GM08714 (cell line): ENCODE data around the gene KCTD15.

Experiments
- H3K4me3 ChIP-seq: fragments of 200-500 bp; sonication (Bioruptor generic); 2 replicates; pipeline ENCODE4 v1.5.1; 2014; ENCODE audit warnings: mild to moderate bottlenecking, low read length, inconsistent platforms
- ZNF274 ChIP-seq: IDR thresholded peaks from 2 replicates; pipeline ENCODE4 v1.6.1; 2012; ENCODE audit warnings: mild to moderate bottlenecking, low read depth, low read length

The KCTD15 gene, protein sequence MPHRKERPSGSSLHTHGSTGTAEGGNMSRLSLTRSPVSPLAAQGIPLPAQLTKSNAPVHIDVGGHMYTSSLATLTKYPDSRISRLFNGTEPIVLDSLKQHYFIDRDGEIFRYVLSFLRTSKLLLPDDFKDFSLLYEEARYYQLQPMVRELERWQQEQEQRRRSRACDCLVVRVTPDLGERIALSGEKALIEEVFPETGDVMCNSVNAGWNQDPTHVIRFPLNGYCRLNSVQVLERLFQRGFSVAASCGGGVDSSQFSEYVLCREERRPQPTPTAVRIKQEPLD

DNA sequence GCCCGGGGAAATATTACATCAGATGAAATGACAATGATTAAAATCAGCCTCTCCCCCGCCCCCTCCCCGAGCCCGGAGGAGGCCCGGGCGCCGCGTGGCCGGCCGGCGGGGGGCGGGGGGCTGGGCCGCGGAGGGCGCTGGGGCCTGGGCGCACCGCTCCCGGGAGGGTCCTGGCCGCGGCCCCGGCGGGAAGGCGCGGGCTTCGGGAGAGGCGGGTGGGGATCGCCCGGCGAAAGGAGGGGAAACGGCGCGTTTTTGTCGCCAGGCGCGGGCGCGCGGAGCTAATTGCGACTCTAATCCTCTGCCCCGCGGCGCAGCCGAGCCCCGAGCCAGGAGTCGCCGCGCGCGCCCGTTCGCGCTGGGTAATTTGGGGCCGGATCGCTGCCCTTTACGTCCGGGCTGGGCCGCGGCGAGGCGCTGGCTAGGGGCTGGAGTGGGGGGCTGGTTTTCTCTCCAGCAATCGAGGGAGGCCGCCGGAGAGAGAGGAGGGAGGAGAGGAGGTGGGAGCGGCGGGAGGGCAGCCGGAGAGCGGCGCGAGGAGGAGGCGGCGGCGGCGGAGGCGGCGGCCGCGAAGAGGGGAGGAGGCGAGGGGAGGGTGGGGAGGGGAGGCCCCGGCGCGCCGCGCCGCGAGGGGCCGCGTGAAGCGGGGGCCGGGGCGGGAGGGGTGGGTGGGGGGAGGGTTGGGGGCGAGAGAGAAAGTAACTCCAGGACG, at the start of gene KCTD15:
Gene KCTD15, plus strand, starts transcription at position 707 of the 712 bp plus-strand sequence. CDS start 3,585 bp downstream, outside the sequence.
- no peak for TF ChIP-seq ZNF274

DNA sequence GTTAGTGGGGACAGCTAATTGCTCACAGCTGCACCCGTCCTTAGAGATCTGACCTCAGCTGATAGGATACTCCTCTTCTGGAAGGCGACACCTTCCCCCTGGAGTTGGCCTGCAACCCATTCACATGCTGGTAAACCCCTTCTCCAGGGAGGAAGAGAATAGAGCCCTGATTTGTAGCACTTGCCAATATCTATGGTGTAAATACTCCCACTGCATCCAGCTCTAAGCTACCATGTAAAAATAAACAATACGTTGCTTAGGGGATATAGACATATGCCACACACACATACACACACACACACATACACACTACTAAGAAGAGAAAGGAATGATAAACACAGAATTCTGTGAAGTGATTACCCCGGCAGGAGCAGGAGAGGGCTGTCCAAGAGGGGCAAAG, 49.4 kb upstream of the KCTD15 start:
- no peak overlapping the region for H3K4me3 ChIP-seq
- TF ChIP-seq ZNF274 = no peak

More for the DNA sequence above, at the start of gene KCTD15:
- peak within 1 kb of the TSS; percentile 48 for H3K4me3 ChIP-seq

DNA sequence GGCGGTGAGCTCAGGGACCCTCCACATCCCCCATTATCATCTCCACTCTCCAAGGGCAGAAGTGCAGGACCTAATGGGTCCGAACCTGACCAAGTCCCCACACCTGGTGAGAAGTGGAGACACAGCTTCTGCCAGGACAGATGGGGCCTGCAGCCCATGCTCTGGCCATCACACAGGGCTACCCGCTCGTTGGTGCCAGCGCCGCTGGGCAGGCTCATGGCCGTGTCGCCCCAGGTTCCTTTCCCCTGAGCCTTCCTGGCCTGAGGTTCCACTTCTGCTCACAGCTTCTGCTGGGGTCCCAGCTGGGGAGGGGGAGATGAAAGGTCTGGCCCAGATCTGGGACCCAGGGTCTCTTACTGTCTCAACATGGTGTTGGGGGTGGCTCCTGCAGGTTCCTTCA, 48.4 kb upstream of the KCTD15 start:
- no peak overlapping the region for H3K4me3 ChIP-seq
- TF ChIP-seq ZNF274 = no peak

DNA sequence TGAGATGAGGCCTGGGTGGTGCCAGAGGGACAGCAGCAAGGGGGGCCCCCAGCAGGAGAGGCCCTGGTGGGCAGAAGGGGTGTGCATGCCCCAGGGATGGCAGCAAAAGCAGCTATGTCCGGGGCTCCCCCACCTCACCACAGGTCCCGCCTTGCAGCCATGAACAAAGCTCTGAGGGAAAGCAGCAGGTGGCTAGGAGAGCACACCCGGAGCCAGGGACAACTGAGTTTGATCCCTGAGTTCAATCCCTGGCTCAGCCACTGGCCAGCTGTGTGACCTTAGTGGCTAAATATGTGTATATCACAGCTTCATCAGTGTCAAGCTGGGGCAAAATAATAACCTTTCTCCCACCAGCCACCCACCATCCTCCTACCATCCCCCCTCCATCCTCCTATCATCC, 47.7 kb upstream of the KCTD15 start:
- H3K4me3 ChIP-seq = no peak overlapping the region
- TF ChIP-seq ZNF274 = no peak

DNA sequence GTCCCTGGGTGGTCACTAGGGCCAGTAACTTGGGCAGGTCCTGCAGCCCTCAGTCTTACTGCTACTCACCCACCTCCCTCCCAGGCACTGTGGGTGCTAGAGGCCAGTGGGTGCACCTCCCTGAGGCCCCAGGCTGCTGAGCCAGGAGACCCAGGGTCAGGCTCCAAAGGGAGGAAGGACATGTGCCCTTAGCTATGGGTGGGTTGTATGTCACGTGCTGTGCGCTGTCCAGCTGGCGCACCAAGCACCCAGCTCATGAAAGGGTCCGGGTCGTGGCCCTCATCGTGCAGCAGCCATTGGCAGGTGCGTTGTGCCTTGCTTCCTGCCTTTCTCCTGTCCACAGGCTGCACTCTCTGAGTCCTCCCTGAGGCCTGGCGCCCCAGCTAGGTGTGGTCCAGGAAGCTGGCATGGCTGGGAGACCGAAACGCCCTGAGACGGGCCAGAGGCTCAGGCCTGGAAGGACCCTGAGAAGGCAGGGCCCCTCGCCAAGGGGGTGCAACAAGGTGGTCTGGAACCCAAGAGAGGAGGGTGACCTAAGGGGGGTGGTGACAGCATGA, 47.0 kb upstream of the KCTD15 start:
- no peak overlapping the region for H3K4me3 ChIP-seq
- no peak for TF ChIP-seq ZNF274

DNA sequence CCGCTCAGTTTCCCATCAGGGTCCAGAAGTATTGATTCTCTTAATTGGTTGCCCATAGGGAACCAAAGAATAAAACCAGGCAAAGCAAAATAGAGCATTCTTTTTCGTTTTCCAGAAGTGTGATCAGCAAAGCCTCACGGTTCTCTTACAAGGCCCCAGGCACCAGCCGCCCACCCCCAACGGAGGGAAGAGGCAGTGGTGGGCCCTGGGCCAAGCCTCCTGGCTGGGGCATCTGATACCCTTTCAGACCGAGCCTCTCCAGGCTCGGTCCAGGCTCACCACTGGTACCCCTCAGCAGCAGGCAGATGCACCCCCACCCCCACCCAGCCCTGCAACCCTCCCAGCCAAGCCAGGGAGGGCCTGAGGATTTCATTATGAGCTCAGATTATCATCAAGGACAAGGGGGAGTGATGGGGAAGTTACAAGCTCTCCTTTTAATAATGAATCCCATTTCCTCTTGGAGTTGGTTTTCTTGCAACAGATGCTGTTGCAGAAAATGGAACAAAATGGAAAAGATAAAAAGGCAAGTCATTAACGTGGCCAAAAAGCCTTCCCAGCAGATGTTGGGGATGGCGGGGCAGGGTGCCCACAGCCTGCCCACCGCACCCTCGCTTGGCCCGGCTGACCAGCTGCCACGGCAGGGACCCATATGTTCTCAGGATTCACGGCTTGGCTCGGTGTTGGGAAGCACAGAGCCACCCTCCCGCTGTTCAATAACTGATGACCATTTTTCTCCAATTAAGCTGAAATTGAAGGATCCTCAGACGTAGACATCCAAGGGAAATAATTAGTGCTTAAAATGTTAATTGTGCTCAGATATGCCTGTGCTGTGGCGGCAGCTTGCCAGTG, 45.9 kb upstream of the KCTD15 start:
- no peak for TF ChIP-seq ZNF274
- H3K4me3 ChIP-seq = no peak overlapping the region

DNA sequence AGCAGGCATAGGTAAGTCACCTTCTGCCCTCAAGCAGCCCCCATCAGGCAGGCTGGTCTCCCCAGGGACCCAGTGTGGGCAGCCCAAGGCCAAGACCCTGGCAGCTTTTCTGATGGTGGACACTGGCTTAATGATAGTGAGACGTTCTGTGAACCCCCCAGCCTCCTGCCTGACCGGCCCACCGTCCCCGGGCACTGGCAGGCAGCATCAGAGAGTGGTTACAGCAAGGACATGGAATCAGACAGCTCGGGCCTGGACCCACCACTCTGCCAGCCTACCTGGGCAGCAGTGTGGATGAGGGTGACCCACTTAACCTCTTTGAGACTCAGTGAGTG, 45.3 kb upstream of the KCTD15 start:
- H3K4me3 ChIP-seq = no peak overlapping the region
- TF ChIP-seq ZNF274 = no peak

DNA sequence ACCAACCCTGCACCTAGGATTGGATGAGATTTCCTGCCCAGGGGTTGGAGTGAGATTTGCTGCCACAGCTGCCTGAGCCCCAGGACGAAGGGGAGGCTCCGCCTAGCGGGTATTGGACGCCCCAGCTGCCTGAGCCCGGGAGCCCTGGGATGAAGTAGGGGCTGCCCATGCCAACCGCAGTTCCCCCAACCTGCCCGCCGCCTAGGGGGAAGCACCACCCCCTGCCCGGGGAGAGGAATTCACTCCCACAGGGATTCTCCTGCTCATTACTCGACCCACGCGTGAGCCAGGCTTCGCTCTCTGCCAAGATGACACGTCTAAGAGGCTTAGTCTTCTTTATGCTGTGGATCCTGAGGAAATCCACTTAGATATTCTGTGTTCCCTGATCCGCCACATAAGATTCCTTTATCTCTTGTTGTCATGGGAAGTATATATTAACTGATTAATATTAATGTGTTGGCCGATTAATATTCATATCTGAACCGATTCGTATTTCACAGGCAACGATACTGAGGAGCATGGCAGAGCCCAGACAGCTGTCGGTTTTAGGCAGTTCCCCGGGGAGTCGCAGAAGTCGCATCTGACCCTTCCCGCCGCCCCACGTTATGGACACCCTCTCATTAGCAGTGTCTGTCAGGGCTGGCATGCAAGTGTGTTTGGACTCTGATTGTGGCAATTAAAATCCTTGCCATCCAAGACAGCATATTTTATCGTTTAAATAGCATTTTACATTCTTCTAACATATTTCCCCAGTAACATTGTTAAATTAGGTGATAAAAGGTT, 44.5 kb upstream of the KCTD15 start:
- TF ChIP-seq ZNF274 = no peak

DNA sequence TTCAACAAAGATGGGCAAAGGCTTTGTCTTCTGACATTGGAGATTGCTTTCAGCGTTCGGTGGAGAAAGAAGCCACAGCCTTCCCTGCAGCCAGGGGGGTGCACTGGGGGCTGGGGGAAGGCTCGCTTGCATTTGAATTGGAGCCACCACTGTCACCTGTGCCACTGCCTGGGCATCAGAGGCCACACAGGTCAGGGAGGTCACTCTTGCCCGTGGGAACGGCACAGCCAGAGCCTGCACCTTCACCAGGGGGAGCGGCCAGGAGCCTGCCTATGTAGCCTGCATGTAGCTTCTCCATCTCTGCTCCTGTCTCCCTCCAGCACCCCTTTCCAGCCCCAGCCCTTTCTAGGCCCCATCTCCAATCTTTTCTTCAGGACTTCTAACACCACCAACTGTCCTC, 43.7 kb upstream of the KCTD15 start:
- no peak overlapping the region for H3K4me3 ChIP-seq
- no peak for TF ChIP-seq ZNF274

More for the DNA sequence above, 44.5 kb upstream of the KCTD15 start:
- no peak overlapping the region for H3K4me3 ChIP-seq

DNA sequence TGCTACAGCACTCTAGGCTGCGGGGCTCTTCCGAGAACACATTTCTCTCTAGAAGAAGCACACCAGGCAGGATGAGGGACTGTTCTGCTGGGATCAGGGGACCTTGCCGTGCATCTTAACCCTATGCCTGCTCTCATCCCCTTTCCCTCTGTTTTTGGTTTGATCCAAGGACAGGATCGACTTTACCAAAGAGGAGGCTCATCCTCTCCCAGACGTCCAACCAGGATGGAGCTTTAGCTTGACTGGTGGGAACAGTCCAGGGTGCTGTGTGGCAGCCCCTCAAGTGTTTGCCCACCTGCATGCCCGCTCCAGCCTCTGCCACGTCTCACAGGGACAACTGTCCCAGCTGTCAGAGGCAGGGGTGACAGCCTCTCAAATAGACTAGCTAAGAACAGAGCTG, 42.3 kb upstream of the KCTD15 start:
- TF ChIP-seq ZNF274 = no peak
- no peak overlapping the region for H3K4me3 ChIP-seq

DNA sequence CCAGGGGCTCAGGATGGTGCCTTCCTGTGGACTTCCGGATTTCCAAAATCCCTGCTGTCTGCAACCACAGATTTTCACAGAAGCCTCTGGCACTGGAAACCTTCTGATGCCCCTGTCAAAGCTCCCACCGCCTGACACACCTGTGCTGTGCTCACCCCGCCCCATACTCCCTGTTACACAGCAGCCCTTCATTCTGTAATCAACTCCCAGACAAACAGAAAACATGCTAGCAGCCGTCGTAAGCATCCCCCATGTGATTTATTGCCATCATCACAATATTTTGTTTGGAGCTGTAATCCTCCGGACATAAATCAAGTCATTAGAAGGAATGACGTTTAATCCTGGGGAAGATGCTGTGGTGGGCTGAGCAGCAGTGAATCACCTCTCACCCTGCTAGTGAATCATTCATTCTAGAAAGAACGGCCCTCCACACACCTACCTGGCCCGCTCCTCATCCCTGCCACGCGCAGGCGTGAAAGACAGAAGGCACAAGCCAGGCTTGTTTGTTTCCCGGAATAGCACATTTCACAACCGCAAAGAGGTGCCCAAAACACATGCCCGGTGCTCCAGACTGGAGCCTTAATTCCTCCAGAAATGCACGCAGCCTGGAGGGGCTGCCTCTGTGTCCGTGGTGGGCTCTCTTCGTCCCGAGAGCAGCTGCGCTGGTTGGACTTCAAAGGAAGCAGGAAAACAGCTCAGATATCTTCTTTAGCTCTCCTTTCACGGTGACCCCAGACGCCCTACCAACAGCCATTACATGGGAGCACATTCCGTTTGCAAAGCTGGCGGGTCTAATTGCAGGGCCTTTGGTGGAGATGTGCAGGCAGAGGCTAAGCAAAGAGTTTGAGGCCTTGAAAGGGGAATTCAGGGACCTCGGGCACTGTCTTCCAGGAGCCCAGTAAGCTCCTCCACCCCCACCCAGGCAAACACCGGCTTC, 41.3 kb upstream of the KCTD15 start:
- no peak for TF ChIP-seq ZNF274
- no peak overlapping the region for H3K4me3 ChIP-seq

DNA sequence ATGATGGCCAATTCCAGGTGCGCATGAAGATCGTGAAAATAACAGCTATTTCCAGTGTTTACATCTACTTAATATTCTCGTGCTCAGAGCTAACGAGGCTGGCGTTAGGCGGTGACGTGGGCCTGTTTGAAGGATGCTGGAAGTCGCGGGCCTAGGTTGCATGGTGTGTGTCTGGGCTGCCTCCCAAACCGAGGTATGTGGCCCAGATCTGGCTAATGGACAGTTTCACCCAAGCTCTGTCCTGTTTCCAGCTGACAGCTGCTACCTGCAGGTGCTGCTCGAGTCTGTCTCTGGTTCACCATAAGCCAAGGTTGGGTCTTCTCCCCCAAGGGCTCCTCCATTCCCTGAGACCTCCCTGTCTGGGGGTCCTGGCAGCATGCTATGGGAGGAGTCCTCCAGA, 40.5 kb upstream of the KCTD15 start:
- no peak for TF ChIP-seq ZNF274
- no peak overlapping the region for H3K4me3 ChIP-seq
